ENCODE results near the gene TRPM2.

Gene TRPM2

DNA sequence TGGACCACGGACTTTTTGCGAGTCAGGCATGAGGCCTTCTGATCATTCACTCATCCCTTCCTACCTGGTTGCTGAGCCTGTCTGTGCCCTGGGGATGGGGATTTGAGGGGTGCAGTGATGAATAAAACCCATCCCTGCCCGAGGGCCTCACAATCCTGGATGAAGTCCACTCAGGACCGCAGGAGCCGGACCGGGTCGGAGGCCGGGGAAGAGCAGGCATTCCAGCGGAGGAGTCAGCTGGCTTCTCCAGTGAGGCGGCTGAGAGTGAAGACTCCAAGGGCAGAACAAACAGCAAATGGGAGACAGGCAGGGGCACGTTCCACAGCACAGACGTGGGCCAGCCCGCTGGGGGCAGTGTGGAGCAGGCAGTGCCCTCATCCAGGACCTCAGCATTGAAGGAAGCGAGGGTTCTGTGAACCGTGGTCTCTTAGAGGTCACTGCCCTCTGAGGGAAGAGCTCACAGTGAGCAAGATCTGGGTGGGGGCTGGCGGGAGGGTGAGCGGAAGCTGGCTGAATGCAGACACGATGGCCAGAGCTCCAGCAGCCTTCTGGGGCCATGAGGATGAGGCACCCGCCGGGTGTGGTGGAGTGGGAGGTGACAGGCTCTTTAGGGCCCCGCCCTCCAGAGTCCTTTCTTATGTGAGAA is 91.0 kb downstream of the TRPM2 start:
- DNase-seq (ENCODE audit: low read depth), result no peak

DNA sequence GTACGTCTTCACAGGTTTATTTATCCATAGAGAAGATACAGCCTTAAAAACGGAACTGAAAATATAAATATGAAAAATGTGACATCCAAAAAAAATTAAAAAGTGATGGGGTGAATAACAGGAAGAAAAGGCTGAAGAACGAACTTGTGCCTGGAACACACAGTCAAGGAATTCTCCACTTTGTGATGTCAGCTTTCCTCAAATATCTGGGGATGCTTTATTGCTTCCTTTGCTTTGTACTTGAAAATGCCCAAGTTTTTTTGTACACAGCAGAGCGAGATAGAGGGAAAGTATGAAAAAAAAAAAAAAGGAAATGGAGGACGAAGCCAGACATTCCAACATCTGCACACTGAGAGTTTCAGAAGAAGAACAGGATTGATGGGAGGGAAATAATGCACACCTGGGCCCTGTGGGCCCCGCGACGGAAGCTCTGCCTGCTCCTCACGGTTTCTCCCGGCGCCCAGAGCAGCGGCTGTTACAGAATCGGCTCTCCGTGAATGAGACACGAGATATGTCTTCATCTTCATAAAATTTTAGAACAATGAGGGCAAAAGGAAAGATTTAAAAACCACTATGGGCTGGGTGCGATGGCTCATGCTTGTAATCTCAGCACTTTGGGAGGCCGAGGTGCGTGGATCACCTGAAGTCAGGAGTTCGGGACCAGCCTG is 91.9 kb downstream of the TRPM2 start:
- no peak for DNase-seq (ENCODE audit: low read depth)

DNA sequence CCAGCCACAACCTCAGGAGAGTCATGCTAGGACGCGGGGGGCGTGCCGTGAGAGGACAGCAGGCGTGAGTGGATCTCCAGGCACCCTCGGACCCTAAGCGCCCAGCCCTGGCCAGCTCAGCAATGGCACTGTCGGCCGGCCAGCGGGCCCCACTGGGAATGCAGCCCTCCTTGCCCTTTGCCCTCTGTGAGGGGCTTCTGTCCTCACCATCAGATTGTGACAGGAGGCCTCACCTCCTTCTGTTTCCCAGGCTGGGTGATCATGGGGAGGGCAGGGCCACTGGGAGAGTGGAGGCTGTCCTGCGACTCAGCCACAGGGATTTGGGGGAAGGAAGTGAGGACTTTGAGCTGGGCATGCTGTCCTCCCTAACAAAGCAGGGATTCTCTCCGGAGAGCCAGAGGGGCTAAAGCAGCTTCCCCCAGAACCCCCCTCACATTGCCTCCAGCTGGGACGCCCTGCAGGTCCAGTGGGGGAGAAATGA is 95.3 kb downstream of the TRPM2 start:
- DNase-seq (ENCODE audit: low read depth), result no peak

DNA sequence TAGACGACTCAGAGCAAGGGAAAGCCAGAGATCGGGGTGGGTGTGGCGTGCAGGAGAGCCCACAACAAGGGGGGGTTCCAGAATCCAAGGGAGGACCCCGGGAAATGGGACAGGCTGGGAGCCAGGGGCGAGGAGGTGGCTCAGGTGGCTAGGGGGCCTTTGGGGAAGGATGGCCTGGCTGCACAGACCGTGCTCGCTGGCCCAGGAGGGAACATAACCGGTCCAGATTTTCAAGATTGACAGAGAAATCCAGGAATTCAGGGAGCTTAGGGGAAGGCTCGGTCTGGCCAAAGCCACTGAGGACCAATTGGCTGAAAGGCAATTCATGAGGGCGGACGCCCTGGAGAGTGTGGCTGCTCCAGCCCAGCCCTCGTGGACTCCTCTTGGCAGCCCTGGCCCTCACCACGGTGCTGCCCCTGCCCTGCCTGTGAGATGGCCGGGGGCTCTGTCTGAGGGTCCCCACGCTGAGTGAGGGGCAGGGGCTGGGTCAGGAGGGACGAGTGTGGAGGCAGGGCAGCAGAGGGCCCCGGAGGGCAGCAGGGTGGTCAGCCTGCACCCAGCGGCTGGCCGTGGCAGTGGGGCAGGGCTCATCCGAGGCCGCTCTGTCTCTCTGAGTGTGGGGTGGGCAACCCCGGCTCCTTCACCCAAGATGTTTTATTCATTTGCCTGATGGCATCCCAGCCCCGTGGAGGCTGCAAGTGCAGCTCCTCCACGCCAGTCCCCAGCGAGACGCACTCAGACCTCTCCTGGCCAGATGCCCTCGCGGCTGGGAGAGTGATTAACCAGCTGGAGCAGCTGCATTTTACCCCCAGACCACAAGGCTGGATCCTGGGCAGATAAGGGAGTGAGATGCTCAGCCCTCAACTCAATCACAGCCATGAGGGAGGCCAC is 96.3 kb downstream of the TRPM2 start:
- no peak for DNase-seq (ENCODE audit: low read depth)

DNA sequence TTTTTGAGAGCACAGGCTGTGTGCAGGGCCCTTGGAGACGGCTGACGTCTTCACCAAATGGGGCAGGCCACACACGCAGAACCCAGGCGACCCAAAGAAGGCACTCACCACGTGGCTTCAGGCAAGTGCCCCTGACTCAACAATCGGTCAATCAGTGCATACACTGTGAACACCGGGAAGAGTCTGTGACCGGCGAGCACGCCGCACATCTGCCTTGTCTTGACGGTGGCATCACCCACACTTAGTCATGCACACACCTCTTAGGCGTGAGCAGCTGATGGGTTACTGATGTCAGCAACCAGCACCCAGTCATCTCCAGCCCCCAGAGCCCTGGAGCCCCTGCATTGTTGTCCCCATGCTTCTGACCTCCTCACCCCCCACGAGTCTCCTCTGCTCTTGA is 97.0 kb downstream of the TRPM2 start:
- DNase-seq (ENCODE audit: low read depth), result no peak

DNA sequence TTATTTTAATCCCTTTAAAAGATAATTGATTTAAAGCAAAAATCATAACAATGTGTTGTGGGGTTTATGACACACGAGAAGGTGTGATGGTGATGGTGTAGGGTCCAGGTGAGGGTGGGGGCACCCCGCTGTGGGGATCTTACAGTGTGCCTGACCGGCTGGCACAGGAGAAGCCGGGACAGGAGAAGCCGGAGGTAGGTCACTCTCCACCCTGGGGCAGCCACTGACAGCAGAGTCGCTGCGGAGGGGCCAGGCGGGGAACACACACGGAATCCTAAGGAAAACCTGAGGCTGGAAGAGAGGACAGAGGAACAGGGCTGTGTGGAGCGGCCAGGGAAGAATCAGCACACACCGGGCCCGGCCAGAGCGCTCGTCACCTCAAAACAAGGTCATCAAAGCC is 97.6 kb downstream of the TRPM2 start:
- DNase-seq (ENCODE audit: low read depth), result no peak

DNA sequence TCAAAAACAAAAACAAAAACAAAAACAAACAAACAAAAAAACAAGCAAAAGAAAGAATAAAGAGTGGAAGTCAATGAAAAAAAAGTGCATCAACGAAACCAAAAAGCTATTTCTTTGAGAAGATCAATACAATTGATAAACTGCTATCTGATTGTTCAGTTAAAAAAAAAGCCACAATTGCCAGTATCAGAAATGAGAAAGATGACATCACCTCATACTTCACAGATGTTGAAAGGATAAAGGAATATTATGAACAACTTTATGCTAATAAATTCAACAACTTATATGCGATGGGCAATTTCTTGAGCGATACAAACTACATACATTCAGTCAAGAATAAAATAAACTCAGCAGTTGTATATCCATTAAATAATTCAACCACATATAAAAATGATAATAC is 99.7 kb downstream of the TRPM2 start:
- DNase-seq (ENCODE audit: low read depth), result no peak

DNA sequence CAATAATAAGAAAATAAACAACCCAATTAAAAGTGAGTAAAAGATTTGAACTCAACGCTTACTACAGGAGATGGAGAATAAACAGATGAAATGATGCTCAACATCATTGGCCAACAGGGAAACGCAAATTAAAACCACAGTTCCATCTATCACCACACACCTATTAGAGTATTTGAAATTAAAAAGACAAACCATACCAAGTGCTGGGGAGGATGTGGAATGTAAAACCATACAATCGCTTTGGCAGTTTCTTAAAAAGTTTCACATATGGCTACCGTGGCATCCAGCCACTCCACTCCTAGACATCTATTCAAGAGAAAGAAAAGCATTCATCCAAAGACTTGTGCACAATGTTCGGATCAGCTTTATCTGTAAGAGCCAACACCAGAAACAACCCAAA is 100.6 kb downstream of the TRPM2 start:
- DNase-seq (ENCODE audit: low read depth), result no peak

DNA sequence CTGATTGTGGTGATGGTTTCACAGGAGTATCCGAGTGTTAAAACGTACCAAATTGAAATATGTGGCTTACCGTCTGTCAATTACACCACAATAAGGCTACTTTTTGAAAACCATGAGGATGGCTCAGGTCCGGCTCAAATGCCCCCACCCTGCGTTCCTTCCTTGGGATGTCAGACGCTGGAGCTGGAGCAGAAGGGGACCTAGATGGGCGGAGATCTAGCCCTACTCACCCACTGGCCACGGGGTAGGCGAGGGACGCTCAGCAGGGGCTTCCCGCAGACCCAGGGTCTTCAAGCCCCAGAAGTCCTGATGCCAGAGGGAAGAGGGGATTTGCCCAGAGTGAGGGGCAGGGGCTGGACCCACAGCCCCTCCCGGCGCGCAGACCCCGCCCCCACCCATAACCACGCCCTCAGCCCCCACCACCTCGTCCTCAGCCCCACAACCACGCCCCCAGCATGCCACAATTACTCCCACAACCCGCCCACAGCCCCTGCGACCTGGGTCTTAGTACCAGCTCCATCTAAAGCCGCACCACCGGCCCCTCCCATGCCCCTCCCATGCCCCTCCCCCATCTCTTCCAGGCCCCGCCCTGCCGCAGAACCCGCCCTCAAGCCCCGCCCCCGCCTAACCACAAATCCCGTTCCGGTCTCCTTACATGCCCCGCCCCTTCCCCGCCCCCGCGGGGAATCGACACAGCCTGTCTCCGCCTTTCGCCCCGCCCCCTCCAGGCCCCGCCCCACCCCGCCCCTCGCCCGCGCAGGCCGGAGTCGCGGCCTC is 101.5 kb downstream of the TRPM2 start, which contains the start of gene LRRC3:
LRRC3 (plus strand) TSS at position 764 of the 777 bp plus-strand sequence. CDS start 1,135 bp downstream, outside the sequence.
- DNase-seq (ENCODE audit: low read depth), result peak; percentile 74

DNA sequence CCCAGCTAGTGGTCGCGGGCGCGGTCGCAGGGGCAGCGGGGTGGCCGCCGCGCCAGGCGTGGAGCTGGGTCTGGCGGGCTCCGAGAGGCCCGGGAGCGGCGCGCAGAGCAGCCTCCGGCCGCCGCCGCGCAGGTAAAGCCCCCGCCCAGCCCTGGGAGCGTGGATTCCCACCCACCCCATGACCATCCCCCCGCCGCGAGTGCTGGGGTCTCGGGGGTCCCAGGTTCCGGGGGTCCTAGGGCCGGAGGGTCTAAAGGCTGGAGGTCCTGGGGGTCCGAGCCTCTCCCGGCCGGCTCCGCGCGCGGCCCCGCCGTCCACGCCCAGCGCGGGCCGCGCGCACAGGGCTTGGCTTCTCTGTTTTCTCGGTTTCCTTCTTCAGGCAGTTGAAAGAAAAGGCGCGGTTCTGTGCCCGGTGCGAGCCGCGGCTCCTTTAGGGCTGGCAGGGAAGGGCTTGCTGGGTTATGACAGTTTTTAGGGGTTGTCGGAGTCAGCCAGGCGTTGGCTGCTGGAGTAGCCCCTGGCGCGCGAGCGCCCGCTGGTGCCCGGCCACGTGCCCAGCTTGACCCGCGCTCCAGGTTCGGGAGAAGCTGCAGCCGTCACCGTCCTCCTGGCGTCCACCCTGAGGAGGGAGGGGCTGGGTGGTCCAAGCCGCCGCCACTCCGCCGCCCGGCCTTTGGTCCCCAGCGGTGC is 102.2 kb downstream of the TRPM2 start:
- peak; percentile 35 for DNase-seq (ENCODE audit: low read depth)

DNA sequence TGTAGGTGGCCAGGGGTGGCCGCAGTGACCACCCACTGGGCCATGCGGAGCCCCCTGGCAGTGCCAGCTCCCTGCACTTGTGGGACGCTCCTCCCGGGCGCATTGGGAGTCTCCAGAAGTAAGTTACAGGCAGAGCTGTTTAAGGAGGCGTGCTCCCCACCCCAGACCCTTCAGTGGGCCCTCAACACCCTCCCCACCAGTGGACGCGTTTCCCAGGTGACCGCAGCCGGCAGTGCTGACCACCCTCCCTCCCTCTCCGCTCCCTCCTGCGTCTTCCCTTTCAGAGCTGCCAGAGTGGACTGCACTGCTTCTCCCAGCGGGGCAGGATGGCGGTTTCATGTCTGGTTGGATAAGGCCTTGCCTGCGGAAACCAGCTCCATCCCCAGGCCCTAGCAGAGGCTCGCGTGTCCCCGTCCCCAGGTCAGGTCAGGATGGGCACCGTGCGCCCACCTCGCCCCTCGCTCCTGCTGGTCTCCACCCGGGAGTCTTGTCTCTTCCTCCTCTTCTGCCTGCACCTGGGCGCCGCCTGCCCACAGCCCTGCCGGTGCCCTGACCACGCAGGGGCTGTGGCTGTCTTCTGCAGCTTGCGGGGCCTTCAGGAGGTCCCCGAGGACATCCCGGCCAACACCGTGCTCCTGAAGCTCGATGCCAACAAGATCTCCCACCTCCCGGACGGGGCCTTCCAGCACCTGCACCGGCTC is 102.9 kb downstream of the TRPM2 start:
- DNase-seq (ENCODE audit: low read depth), result no peak

DNA sequence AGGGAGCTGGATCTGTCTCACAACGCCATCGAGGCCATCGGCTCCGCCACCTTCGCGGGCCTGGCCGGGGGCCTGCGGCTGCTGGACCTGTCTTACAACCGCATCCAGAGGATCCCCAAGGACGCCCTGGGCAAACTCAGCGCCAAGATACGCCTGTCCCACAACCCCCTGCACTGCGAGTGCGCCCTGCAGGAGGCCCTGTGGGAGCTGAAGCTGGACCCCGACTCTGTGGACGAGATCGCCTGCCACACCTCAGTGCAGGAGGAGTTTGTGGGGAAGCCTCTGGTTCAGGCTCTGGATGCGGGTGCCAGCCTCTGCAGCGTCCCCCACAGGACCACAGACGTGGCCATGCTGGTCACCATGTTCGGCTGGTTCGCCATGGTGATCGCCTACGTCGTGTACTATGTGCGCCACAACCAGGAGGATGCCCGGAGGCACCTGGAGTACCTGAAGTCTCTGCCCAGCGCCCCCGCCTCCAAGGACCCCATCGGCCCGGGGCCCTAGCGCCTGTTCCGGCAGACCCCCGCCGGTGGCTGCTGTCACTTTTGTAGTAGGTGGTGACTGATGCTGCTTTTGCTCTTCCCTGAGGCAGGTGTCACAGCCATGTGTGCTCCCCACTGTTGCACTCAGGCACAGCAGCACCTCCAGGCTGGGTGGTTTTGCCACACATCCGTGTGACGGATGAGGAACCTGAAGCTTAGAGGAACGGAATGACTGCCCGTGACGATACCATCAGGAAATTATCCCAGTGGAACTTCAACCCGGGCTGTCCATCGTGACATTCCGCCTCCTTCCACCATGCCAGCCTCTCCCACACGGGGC is 103.7 kb downstream of the TRPM2 start:
- DNase-seq (ENCODE audit: low read depth), result no peak

DNA sequence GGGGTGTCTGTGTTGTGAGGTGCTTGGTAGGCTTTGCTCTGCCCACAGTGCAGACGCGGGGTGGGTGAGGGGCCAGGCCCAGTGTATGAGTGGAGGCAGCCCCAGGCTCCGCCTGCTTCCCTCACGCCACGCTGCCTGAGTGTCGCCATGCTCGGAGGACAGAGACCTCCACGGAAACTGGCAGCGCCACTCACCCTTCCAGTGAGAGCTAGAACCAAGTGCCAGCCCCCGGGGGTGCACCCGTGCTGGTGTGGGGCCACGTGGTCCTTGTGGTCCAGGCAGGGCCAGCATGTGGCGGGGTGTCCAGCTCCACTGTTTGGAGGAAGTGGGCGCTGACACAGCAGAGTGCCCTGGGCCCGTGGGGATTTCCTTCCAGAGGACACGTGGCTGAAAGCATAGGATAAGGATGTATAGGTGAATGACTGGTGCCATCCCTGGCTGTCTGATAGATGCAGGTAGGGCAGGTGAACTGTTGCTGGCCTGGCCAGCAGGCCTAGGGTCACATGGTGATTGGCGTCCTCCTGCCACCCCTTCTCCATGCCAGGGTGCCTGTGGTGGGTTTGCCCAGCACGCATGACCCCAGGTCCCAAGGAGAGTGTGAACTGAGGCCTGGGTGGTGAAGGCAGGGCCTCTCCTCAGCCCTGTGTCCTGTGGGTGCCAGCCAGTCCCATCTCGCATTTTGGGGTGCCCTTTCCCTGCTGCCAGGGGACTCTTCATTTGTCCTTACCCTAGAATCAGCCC is 105.7 kb downstream of the TRPM2 start:
- no peak for DNase-seq (ENCODE audit: low read depth)

DNA sequence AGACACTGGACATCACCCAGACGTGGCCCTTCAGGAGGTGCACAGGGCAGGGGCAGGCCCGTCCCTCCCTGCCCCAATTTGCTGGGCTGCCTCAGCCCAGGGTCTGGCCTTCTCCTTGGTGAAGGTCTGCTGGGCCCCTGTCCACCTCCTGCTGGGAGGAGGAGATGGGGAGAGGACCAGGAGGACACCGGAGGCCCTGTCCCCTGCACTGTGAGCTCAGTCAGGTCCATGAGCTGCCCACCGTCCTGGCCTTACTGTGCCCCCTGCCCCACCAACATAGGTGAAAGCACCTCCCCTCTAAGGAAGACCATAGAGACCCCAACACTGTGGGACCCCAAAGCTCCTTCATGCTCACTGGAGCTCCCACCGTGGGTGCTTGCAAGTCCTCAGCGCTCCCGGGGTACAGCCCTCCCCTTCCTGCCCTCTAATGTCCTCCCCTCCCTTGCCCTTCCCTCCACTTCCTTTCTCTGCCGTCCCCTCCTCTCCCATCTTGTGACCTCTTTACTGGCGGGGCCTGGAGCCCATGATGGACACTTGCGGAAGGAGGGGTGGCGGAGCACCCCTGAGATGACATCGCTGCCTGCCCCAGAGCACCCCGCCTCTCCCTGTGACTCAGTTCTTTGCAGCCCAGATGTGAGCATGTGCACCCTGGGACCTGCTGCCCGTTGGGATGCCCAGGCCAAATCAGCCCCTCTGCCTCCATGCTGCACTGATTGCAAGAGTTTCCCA is 106.5 kb downstream of the TRPM2 start:
- no peak for DNase-seq (ENCODE audit: low read depth)

DNA sequence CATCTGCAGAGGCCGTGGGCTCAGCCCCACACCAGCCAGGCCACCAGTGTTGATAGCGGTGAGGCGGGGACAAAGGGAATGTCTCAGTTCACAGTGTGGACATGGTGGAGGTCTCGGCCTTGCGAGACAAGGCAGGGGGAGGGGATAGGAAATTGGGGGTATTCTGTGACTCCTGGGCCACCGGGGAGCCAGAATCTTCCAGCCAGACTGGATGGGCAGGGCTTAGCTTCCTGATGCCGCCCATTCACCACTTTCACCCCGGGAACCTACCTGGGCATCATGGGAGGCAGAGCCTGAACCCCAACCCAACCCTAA is 107.0 kb downstream of the TRPM2 start:
- no peak for DNase-seq (ENCODE audit: low read depth)

DNA sequence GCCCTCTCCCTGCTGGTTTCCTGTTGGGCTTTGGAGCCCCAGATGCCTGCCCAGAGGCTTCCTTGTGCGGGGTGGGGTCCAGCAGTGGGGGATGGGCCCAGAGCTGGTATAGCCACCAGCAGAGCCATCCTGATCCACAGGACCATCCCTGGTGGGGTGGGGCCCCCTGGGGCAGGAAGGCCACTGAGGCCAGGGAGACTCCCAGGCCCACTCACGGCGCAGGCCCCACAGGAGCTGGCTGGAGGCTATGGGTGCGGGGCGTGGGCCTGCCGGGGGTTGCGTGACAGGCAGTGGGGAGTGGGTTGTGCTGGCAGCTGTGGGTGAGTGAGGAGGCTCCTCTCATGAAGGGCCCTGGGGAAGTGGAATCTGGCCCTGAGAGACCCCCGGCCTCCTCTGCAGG is 107.6 kb downstream of the TRPM2 start:
- DNase-seq (ENCODE audit: low read depth), result no peak

DNA sequence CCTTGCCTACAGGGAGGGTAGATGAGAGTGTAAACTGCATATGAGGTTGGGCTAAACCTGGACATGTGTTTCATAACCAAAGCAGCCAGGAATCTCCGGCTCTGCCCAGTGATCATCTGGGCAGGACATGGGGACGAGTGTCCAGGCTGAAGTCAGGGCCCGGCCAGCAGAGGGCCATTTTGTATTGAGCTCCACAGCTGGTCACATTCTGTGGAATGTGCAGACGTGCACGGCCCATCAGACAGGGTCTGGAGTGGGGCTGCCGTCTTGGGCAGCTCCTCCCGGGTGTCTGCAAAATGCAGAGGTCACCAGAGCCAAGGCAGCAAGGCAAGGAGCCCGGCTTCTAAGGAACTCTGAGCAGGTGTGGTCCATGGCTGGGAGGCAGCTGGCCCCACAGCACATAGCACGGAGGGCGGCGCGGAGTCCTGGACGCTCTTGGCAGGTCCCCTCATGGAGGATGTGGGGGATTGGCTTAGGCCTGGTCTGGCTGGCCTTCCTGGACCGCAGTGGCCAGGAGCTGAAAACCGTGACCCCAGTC is 108.1 kb downstream of the TRPM2 start:
- DNase-seq (ENCODE audit: low read depth), result no peak

DNA sequence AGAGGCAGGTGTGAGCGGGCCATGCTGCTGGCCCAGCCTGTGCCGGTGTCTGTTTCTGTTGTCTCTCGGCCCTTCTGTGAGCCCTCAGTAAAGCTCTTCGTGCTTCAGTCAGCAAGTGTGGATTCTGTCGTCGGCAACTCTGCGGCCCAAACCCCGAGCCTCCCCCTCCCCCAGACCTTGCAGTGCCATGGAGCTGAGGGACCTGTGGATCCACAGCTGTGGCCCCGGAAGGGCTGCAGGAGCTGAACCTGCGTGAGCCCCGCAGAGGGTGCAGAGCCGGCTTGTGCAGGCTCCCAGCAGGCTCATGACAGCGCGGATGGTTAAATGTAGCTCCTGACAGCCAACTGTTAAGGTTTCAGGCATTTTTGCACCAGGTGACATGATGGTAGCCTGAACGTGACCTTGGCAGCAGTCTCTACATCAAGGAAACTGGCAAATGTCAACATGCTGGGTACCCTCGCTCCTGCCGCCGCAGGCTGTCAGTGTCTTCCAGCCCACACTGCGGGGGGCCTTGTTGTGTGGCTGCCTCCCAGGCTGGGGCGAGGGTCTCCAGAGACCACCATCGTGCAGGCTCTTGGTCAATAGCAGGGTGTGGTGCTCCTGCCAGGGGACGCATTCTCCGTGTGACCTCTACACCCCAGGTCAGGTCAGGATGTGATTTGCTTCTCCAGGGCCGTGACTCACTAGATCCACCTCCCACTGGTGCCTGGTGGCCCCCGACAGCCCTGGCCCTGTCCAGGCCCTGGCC is 108.8 kb downstream of the TRPM2 start:
- no peak for DNase-seq (ENCODE audit: low read depth)

All from activated T-cell treated with anti-CD3 and anti-CD28 coated beads for 48 hours (primary cell).